Keratinocyte (primary cell): ENCODE data around the gene ABL1. TPM values are rescaled to one million over a fixed set of nuclear protein-coding genes. Genes with fewer than 3 reads are reported as not detected.

Experiments used
- DNase-seq: peaks from one replicate; pipeline ENCODE4 v3.0.0-alpha.2; 2011; ENCODE audit warnings: low read depth, missing footprints, low spot score
- FAIRE-seq: peaks from 2 replicates; lab custom pipeline; 2011; peaks lifted over from hg19 to GRCh38; lab: Jason Lieb, UNC
- H2AFZ ChIP-seq: 2 replicates; pipeline ENCODE4 v1.6.0; 2012; ENCODE audit warnings: low read length, control low read depth, inconsistent platforms; ENCODE audit not compliant: control insufficient read depth
- H3K27ac ChIP-seq: 2 replicates; pipeline ENCODE4 v1.5.1; 2011; ENCODE audit warnings: low read length; ENCODE audit not compliant: control insufficient read depth, insufficient read depth
- H3K27me3 ChIP-seq: 3 replicates; pipeline ENCODE4 v1.6.0; 2011; ENCODE audit warnings: low read length; ENCODE audit not compliant: control insufficient read depth, insufficient read depth; ENCODE audit errors: extremely low read depth
- H3K36me3 ChIP-seq, 2 experiments: 2 replicates in 1 of 2; 3 replicates in 1 of 2; pipeline ENCODE4 v1.5.1; 2011; ENCODE audit warnings: low read length in 2 of 2, mild to moderate bottlenecking in 1 of 2; ENCODE audit not compliant: control insufficient read depth in 2 of 2, insufficient read depth in 2 of 2; ENCODE audit errors: extremely low read depth in 1 of 2
- H3K4me1 ChIP-seq: 3 replicates; pipeline ENCODE4 v1.5.1; 2011; ENCODE audit warnings: low read length; ENCODE audit not compliant: control insufficient read depth, insufficient read depth; ENCODE audit errors: extremely low read depth
- H3K4me2 ChIP-seq: 3 replicates; pipeline ENCODE4 v1.6.0; 2011; ENCODE audit warnings: low read depth, low read length; ENCODE audit not compliant: control insufficient read depth, insufficient read depth; ENCODE audit errors: extremely low read depth
- H3K4me3 ChIP-seq, 3 experiments: fragments of 200-600 bp in 1 of 3; sonication (generic) in 1 of 3; 2 replicates in 2 of 3; 3 replicates in 1 of 3; pipeline ENCODE4 v1.5.1; 2011 to 2016; ENCODE audit warnings: low read length in 3 of 3, mild to moderate bottlenecking in 3 of 3, control low read depth in 2 of 3, inconsistent platforms in 1 of 3, low read depth in 1 of 3, mixed read lengths in 1 of 3, mixed run types in 1 of 3, moderate library complexity in 1 of 3; ENCODE audit not compliant: control insufficient read depth in 2 of 3, insufficient read depth in 2 of 3; ENCODE audit errors: extremely low read depth in 1 of 3
- H3K79me2 ChIP-seq: 2 replicates; pipeline ENCODE4 v1.6.0; 2012; ENCODE audit warnings: low read length; ENCODE audit not compliant: control insufficient read depth, insufficient read depth
- H3K9ac ChIP-seq: 3 replicates; pipeline ENCODE4 v1.6.0; 2011; ENCODE audit warnings: low read length; ENCODE audit not compliant: control insufficient read depth, insufficient read depth; ENCODE audit errors: extremely low read depth
- H3K9me1 ChIP-seq: 3 replicates; pipeline ENCODE4 v1.6.0; 2011; ENCODE audit warnings: low read length; ENCODE audit not compliant: control insufficient read depth, insufficient read depth; ENCODE audit errors: extremely low read depth
- H3K9me3 ChIP-seq: 2 replicates; pipeline ENCODE4 v1.5.1; 2012; ENCODE audit warnings: low read depth, low read length; ENCODE audit not compliant: control insufficient read depth
- H4K20me1 ChIP-seq: 3 replicates; pipeline ENCODE4 v1.6.0; 2011; ENCODE audit warnings: low read length; ENCODE audit not compliant: control insufficient read depth, insufficient read depth; ENCODE audit errors: extremely low read depth
- CTCF ChIP-seq, 3 experiments: IDR thresholded peaks in 1 of 3; conservative IDR thresholded peaks in 1 of 3; optimal IDR thresholded peaks in 1 of 3; 2 replicates in 2 of 3; 3 replicates in 1 of 3; pipeline versions ENCODE3 to v1.5.1; 2011; ENCODE audit warnings: low read length in 3 of 3, mild to moderate bottlenecking in 3 of 3, moderate library complexity in 2 of 3, control low read depth in 1 of 3, inconsistent platforms in 1 of 3; ENCODE audit not compliant: insufficient read depth in 2 of 3; ENCODE audit errors: extremely low read depth in 1 of 3
- EZH2 ChIP-seq: IDR thresholded peaks from one replicate; pipeline ENCODE4 v1.6.1; 2012; ENCODE audit warnings: inconsistent platforms, mild to moderate bottlenecking, low read length, moderate library complexity
- dilution Hi-C: fragments of 300-500 bp; cut with MboI; formaldehyde crosslinking; loops from one replicate; pipeline ENCODE4 v1.7.0; 2020; ENCODE audit warnings: low sequenced_read_pairs; ENCODE audit not compliant: extremely low pct_ligation_motif_present
- polyA plus RNA-seq, 5 experiments: library from polyadenylated mRNA; depleted of rRNA in 3 of 5; stranded (reverse) in 3 of 5; stranded (forward) in 1 of 5; unstranded in 1 of 5; fragments of >200 nt; gene quantifications; 1 replicate in 1 of 5; 2 replicates in 3 of 5; 3 replicates in 1 of 5; pipeline versions ENCODE4 v1.2.1 to v1.2.3, GENCODE V29; 2011 to 2012; ENCODE audit warnings: missing spikeins in 2 of 5, low read depth in 1 of 5, low replicate concordance in 1 of 5

Gene ABL1
- polyA plus RNA-seq, 1 donor (not counting 4 experiments of a cell fraction or from before 2014, with no cell fraction given), result 17.0 TPM

- Histone ChIP-seq H4K20me1 (no peaks in the 10 kb centered on the region), H3K27me3 (no peaks in the 10 kb centered on the region), H3K9me1 (no peaks in the 10 kb centered on the region), H3K4me3 (no peak overlapping the region), H3K27ac (no peak overlapping the region), H2AFZ (no peak overlapping the region), H3K4me1 (no peaks in the 10 kb centered on the region), H3K9me3 (no peaks in the 10 kb centered on the region), H3K9ac (no peak overlapping the region), H3K79me2 (no peaks in the 10 kb centered on the region), H3K4me2 (no peak overlapping the region), H3K36me3 (peaks cover 33 to 39% of the 10 kb centered on the region in 2 experiments)
- DNase-seq (no peak), FAIRE-seq (no peak)
- TF ChIP-seq EZH2 (no peak), CTCF (optimal IDR thresholded peaks at IDR 0.05 in 1 of 3, IDR thresholded peaks at IDR 0.05 in 1 of 3, conservative IDR thresholded peaks at IDR 0.05 in 1 of 3; ENCODE audit: extremely low read depth in 1 of 3, insufficient read depth in 2 of 3, low read length in 3 of 3) (no peak)
- dilution Hi-C loops, result no loop called here
Observed at GRCh38 chr9:130878295-130878694, 43.2 kb downstream of the ABL1 start.

GRCh38 chr9:130879863-130880411 is 44.9 kb downstream of the ABL1 start:
- no peaks in the 10 kb centered on the region for H3K79me2 ChIP-seq
- no peak overlapping the region for H3K9ac ChIP-seq
- DNase-seq (no peak), FAIRE-seq (no peak)
- no peak overlapping the region for H2AFZ ChIP-seq
- dilution Hi-C loops, result no loop called here
- no peaks in the 10 kb centered on the region for H3K9me3 ChIP-seq
- H3K27ac ChIP-seq, result no peak overlapping the region
- H3K4me2 ChIP-seq, result no peak overlapping the region
- H3K9me1 ChIP-seq, result no peaks in the 10 kb centered on the region
- peaks cover 28 to 29% of the 10 kb centered on the region in 2 experiments for H3K36me3 ChIP-seq
- TF ChIP-seq CTCF (optimal IDR thresholded peaks at IDR 0.05 in 1 of 3, IDR thresholded peaks at IDR 0.05 in 1 of 3, conservative IDR thresholded peaks at IDR 0.05 in 1 of 3; ENCODE audit: extremely low read depth in 1 of 3, insufficient read depth in 2 of 3, low read length in 3 of 3) (no peak), EZH2 (no peak)
- no peaks in the 10 kb centered on the region for H4K20me1 ChIP-seq
- no peak overlapping the region for H3K4me3 ChIP-seq
- H3K4me1 ChIP-seq, result no peaks in the 10 kb centered on the region
- no peaks in the 10 kb centered on the region for H3K27me3 ChIP-seq
